ENCODE results near the gene KIFC1. TPM values are rescaled to one million over a fixed set of nuclear protein-coding genes. Genes with fewer than 3 reads are reported as not detected.

Gene KIFC1
- total RNA-seq, 4 donors from 2014 or later = 3.2 to 19.5 (median 9.8) TPM

GRCh38 chr6:33380272-33380981, 11.2 kb upstream of the KIFC1 start:
- no peak for DNase-seq (ENCODE audit: low spot score in 2 of 2)
- H3K9me3 ChIP-seq = no peaks in the 10 kb centered on the region
- 61% methylated on average over 2 of the region's 2 CpGs for WGBS
- TF ChIP-seq POLR2AphosphoS5 (IDR thresholded peaks at IDR 0.05) = no peak
- TF ChIP-seq EP300 (IDR thresholded peaks at IDR 0.05) = no peak
- TF ChIP-seq POLR2A (IDR thresholded peaks at IDR 0.05) = no peak
- TF ChIP-seq, protein P1, sequence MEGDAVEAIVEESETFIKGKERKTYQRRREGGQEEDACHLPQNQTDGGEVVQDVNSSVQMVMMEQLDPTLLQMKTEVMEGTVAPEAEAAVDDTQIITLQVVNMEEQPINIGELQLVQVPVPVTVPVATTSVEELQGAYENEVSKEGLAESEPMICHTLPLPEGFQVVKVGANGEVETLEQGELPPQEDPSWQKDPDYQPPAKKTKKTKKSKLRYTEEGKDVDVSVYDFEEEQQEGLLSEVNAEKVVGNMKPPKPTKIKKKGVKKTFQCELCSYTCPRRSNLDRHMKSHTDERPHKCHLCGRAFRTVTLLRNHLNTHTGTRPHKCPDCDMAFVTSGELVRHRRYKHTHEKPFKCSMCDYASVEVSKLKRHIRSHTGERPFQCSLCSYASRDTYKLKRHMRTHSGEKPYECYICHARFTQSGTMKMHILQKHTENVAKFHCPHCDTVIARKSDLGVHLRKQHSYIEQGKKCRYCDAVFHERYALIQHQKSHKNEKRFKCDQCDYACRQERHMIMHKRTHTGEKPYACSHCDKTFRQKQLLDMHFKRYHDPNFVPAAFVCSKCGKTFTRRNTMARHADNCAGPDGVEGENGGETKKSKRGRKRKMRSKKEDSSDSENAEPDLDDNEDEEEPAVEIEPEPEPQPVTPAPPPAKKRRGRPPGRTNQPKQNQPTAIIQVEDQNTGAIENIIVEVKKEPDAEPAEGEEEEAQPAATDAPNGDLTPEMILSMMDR (IDR thresholded peaks at IDR 0.05) = no peak
- H3K4me1 ChIP-seq = peaks cover 34% of the 10 kb centered on the region
- no peak overlapping the region for H3K27ac ChIP-seq
- H3K4me3 ChIP-seq = no peak overlapping the region
- H3K36me3 ChIP-seq = no peaks in the 10 kb centered on the region
- no peaks in the 10 kb centered on the region for H3K27me3 ChIP-seq

DNA sequence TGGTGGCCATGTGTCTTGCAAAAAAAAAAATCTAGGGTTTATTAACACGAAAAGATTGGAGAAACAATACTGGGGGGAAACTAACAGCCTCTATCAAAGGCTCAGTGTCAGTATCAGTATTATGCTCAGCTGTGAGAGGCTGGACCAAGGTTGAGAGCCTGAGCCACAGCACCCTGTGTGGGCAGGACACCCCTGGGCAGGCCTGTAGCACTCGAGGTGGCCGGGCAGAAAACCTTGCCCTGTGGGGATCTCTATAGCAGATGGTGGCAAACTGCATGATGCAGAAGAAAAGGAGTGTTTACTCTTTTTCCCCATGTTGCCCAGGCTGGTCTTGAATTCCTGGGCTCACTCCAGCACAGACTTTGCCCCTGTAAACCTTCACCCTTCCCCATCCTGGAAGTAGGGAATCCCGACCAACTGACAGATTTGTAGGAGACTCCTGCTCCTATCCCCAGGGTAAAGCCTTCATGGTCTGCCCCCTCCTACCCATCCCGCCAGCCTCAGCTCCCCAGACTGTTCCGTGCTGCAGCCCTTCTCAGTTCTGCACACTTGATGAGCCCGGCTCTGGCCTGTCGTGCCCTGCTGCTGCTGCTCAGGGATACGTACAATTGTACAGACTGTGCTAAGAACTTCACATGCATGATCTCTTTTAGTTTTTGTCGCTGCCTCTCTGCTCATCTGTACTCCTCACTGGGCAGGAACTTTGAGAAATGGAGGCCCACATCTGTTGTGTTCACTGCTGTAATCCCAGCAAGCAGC, 8.0 kb upstream of the KIFC1 start:
- DNase-seq (ENCODE audit: low spot score in 2 of 2) = no peak
- TF ChIP-seq POLR2AphosphoS5 (IDR thresholded peaks at IDR 0.05) (no peak), EP300 (IDR thresholded peaks at IDR 0.05) (no peak), POLR2A (IDR thresholded peaks at IDR 0.05) (no peak)
- TF ChIP-seq, protein P1 (IDR thresholded peaks at IDR 0.05) = no peak
- no peaks in the 10 kb centered on the region for H3K27me3 ChIP-seq
- no peak overlapping the region for H3K27ac ChIP-seq
- WGBS = 73% methylated on average over 10 of the region's 10 CpGs
- no peak overlapping the region for H3K4me3 ChIP-seq
- H3K9me3 ChIP-seq = no peaks in the 10 kb centered on the region
- H3K36me3 ChIP-seq = no peaks in the 10 kb centered on the region
- peaks cover 7% of the 10 kb centered on the region for H3K4me1 ChIP-seq

GRCh38 chr6:33384581-33385020, 7.0 kb upstream of the KIFC1 start:
- no peak overlapping the region for H3K4me3 ChIP-seq
- no peak for TF ChIP-seq POLR2A (IDR thresholded peaks at IDR 0.05)
- no peak for TF ChIP-seq EP300 (IDR thresholded peaks at IDR 0.05)
- no peak for TF ChIP-seq POLR2AphosphoS5 (IDR thresholded peaks at IDR 0.05)
- TF ChIP-seq, protein P1 (IDR thresholded peaks at IDR 0.05) = peak in 1 of 2 donors; percentile 34
- peaks cover 7% of the 10 kb centered on the region for H3K4me1 ChIP-seq
- no peak overlapping the region for H3K27ac ChIP-seq
- no peaks in the 10 kb centered on the region for H3K9me3 ChIP-seq
- WGBS = 23% methylated on average over 4 of the region's 4 CpGs
- DNase-seq (ENCODE audit: low spot score in 2 of 2) = no peak
- no peaks in the 10 kb centered on the region for H3K36me3 ChIP-seq
- H3K27me3 ChIP-seq = no peaks in the 10 kb centered on the region

DNA sequence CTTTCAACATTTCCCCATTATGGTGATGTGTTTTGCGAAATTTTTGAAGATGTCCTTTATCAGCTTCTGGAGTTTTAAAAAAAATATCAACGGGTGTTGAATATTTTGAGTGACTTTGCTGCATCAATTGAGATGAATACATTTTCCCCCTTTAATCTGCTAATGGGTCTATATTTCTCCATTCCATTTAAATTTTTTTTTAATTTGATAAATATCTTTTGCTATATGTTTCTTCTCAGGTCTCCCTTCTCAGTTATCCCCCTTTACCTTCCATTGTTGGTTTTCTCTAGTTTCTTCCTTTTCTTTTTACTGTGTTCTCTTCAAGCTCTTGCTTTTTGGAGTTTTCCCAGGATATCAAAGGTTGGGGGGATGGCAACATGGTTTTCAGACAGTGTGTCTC, 1.4 kb upstream of the KIFC1 start:
- no peak overlapping the region for H3K4me3 ChIP-seq
- WGBS = 79% methylated on average over 2 of the region's 2 CpGs
- H3K27me3 ChIP-seq = no peaks in the 10 kb centered on the region
- no peaks in the 10 kb centered on the region for H3K36me3 ChIP-seq
- no peak overlapping the region for H3K27ac ChIP-seq
- DNase-seq (ENCODE audit: low spot score in 2 of 2) = no peak
- H3K4me1 ChIP-seq = peaks cover 17% of the 10 kb centered on the region
- TF ChIP-seq, protein P1 (IDR thresholded peaks at IDR 0.05) = no peak
- H3K9me3 ChIP-seq = no peaks in the 10 kb centered on the region

- Histone ChIP-seq H3K27ac (peak overlapping the region; percentile 86), H3K9me3 (no peaks in the 10 kb centered on the region), H3K27me3 (no peaks in the 10 kb centered on the region), H3K4me3 (no peak overlapping the region), H3K36me3 (no peaks in the 10 kb centered on the region), H3K4me1 (peaks cover 17% of the 10 kb centered on the region)
- 74% methylated on average over 9 of the region's 9 CpGs for WGBS
- TF ChIP-seq EP300 (IDR thresholded peaks at IDR 0.05) = no peak
- TF ChIP-seq POLR2AphosphoS5 (IDR thresholded peaks at IDR 0.05) = no peak
- no peak for TF ChIP-seq POLR2A (IDR thresholded peaks at IDR 0.05)
- TF ChIP-seq, protein P1 (IDR thresholded peaks at IDR 0.05) = no peak
- no peak for DNase-seq (ENCODE audit: low spot score in 2 of 2)
Measured at GRCh38 chr6:33390767-33391277, 801 bp upstream of the KIFC1 start.

Data from suprapubic skin (tissue), 4 donors.